Non-pigmented ciliary epithelial cell (primary cell): ENCODE results near the gene PDGFB.

Experiments used
- DNase-seq: peaks from one replicate; pipeline ENCODE4 v3.0.0-alpha.2; 2010; ENCODE audit warnings: low read depth

Gene PDGFB

GRCh38 chr22:39239561-39240423, 5.0 kb downstream of the PDGFB start:
- no peak for DNase-seq

GRCh38 chr22:39238966-39239505, 5.7 kb downstream of the PDGFB start:
- no peak for DNase-seq

GRCh38 chr22:39238561-39238960, 6.2 kb downstream of the PDGFB start:
- no peak for DNase-seq

GRCh38 chr22:39238101-39238466, 6.7 kb downstream of the PDGFB start:
- no peak for DNase-seq

DNA sequence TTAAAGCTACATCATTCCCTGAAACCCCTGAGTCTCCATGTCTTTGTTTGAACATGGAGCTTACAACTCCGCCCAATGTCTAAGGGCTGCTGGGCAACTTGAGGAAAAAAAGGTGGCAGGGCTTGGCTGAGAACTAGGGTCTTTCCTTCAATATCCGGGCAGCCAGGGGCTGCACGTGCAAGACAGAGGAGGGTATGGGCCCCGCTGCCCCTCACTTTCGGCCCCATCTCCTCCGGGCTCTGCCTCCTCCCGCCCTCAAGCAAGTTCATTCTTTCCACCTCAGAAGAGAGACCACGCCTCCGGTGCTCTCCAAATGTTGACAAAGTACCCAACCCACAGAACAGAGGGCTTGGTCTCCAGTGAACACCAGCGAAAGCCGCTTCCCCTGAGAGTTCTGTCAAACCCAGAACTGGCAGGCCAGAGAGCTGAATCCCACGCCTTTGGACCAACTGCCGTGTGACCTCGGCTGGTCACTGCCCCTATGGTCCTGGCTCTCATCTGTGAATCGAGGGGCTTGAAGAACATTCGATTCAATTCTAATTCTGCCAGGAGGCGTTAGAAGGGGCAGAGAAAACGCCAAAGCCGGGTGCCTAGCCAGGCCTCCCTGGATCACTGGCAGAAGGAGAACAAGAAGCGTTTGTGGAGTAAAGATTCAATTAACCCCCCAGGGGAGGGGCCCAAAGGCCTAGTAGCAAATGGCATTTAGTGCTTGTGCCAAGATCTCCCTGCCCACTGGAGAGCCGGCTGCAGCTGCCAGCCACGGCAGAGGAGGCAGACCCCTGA, 7.3 kb downstream of the PDGFB start:
- no peak for DNase-seq

GRCh38 chr22:39236321-39237317, 8.2 kb downstream of the PDGFB start:
- DNase-seq: no peak

DNA sequence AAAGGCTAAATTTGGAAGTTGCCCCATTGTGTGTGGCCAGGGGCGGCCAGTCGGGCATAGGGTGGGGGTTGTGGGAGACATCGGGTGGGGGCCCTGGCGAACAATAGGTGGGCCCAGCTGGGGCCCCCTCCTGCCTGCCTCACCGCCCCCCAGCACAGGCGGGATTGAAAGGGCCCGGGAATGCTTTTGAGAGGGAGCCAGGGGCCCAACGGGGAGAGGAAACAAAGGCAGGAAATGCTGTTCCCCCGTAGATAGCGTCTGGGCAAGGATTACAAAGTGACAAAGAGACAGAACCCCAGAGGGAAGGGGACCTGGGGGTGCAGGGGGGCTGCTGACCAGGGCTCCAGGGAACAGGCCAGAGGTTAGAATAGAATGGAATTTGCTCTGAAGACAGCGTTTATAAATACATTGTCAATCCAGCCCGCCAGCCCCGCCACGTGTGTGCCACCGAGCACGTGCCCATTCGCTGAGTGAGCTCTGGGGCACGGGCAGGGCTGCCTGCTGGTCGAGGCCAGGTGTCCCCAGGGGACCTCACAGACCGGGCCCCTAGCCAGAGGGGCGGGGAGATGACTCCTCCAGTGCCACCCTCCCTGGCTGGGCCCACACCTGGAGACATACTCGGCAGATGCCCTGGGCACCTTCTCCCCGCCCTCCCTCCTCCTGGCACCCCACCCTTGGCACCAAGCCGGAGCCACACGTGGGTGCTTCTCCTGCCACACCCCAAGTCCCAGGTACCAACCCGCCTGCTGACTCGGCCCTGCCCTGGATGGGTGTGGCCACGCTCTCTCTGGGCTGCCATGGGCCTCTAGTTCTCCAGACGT, 9.7 kb downstream of the PDGFB start:
- no peak for DNase-seq

- DNase-seq: no peak
Measured at GRCh38 chr22:39234472-39234787, 10.4 kb downstream of the PDGFB start.

DNA sequence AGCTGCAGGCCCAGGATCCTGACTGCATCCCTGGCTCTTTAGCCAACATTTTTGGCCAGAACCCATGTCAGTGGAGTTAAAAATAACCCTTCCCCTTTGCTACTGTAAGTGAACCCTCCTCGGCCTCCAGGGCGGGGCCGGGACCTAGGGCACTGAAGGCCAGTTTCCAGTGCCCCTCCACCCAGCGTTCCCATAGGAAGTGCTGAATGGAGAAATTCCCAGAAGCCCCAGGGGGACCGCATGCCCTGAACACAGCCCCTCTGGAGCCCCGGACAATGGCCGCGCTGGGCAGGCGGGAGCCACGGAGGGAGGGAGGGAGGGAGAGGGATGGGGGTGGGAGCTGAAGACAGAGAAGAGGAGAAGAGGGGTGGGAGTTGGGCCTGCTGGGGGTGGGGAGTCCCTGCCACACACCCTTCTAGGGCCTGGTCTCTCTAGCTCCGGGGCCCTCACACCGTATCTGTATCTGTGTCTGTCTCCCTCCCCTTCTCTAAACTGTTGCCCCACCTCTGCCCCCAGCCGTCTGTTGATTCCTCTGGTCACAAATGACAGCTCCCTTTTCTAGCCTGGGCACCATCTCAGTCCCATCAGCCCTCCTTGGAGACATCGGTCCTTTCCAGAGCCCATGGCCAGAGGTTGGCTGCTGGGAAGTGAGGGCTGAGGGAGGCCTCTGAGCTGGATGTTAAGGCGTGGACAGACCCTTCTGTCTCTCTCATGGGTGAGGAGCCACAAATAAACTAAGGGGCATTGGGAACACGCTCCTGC, 10.9 kb downstream of the PDGFB start:
- no peak for DNase-seq

- no peak for DNase-seq
Measured at GRCh38 chr22:39232806-39233709, 11.7 kb downstream of the PDGFB start.

DNA sequence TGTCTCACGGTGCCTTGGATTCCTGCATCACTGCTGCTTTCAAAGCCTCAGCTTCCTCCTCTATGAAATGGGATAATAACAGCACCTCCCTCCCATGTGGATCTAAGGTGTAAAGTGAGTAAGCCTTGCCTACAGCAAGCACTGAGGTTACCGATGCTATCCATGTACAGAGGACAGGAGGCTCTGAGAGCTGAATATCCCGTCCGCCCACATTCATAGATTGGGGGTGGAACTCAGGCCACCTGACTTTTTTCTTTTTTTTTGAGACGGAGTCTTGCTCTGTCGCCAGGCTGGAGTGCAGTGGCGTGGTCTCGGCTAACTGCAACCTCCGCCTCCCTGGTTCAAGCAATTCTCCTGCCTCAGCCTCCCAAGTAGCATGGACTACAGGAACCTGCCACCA, 12.5 kb downstream of the PDGFB start:
- no peak for DNase-seq

GRCh38 chr22:39231197-39231950, 13.4 kb downstream of the PDGFB start:
- DNase-seq: no peak

DNA sequence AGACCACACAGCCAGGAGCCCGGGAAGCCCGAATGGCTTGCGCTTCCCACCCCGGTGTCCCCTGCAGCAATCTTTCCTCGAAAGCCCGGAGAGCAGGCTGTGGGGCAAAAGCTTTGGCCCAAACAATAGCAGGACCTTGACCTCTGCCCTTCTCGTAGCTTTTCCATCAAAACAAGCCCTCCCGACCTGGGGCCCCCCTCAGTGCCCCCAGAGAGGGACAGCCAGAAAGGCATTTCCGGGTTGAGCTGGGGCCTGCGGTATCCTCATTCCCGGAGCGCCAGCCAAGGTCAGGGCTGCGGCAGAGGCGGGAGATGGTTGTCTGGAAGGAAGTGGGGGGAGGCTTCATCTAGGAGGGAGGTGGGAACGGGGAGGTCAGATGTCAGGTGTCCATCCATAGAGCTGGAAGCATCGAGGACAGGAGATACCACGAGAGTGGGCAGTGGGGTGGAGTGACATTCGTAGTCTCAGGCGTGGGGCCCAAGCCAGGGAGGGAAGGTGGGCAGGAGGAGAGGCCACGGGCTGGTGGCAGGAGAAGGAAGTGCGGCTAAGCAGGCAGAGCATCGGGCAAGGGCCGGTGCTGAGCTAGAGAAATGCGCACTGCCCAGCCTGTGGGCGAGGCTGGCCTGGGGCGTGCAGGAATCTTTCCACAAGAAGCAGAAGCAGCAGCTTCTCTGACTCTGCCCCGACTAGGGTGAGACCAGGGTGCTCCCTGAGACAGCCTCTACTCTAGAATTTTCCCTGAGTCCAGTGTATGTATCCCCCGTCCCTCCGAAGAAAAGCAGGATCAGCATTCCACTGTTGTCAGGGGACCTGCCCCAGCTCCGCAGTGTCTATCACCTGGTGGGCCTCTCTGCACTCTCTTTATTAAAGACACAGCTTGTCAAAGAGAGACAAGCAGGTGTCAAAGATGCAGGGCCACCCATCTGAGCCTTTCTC, 14.3 kb downstream of the PDGFB start:
- DNase-seq: no peak

DNA sequence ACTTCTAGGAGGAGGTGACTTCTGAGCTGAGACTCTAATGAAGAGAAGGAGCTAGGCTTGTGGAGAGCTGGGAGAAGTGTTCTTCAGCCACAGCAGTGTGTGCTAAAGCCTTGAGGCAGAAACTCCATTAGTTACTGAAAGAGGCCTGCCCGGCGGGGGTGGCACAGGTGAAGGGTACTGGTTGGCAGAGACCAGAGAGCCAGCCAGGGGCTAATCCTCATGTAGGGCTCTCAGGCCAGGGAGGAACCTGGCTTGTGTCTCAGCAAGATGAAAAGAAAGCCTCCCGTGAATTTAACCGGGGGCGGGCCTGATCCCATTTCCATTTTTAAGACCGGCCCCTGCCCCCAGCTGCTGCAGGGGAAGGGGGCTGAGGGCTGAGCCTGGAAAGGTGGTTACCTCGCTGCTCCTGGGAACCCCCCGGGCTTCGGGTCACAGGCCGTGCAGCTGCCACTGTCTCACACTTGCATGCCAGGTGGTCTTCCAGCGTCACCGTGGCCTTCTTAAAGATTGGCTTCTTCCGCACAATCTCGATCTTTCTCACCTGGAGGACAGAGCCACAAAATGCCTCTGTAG, 15.0 kb downstream of the PDGFB start:
- DNase-seq: no peak

GRCh38 chr22:39229075-39229474, 15.7 kb downstream of the PDGFB start:
- DNase-seq: no peak

DNA sequence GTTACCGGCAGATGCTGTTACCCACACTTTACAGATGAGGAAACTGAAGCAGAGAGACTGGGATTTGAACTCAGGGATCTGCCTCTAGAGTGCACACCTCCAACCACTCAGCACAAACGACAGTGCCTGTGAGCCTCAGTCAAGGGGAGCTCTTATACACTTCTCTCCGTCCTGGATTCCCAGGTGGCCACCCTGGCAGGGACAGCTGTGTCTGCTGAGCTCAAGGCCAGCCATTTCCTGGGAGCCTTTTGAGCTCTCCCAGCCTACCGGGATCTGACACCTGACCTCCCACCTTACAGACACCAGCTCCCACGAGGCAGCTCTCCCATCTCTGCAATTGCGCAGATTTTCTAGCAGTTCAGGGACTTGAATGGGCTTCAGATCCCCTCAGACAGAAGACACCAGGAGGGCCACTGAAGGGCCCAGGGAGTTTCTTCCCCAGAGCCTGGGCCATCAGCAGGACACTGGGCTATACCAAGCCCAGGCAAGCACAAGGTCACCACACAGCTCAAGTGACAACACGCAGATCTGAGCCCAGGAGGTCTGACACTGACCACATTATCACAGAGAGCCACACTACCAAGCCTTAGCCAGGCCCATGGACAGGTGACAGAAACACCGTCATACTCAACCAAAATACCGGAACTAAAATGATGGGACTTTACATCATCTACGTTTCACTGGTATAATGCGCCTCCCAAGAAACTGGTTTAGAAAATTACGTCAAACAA, 17.1 kb downstream of the PDGFB start:
- no peak for DNase-seq
